ENCODE data around the gene DKK2. TPM values are rescaled to one million over a fixed set of nuclear protein-coding genes. Genes with fewer than 3 reads are reported as not detected.

Gene DKK2
- total and polyA plus RNA-seq, 10 of the 15 experiments (the other 5 are each of a cell fraction or from before 2014, with no cell fraction given) = not detected

GRCh38 chr4:107044170-107044569 lies 8.1 kb upstream of the DKK2 start:
- ChIA-PET POLR2A (no interaction called here), RAD21 (ENCODE audit: unreplicated experiment) (no interaction called here), CTCF (interaction anchor here (1.2 to 1.3 kb wide), 2 partner anchors 140 to 171 kb away, joined by 3 to 4 read pairs; no protein-coding TSS in a partner anchor), SMC1A (ENCODE audit: uncharacterized antibody, unreplicated experiment) (no interaction called here)
- Histone ChIP-seq H2AFZ (ENCODE audit: control insufficient read depth, low read depth, low read length) (no peak overlapping the region), H3K36me3 (ENCODE audit: control insufficient read depth in 2 of 2, insufficient read depth in 2 of 2, low read length in 1 of 2) (no peaks in the 10 kb centered on the region), H4K20me1 (ENCODE audit: control insufficient read depth, insufficient read depth) (no peaks in the 10 kb centered on the region), H3K79me2 (ENCODE audit: control insufficient read depth, insufficient read depth, low read length) (no peaks in the 10 kb centered on the region), H3K9ac (ENCODE audit: control insufficient read depth, insufficient read depth, low read length) (no peak overlapping the region), H3K4me2 (ENCODE audit: control insufficient read depth, insufficient read depth) (no peak overlapping the region), H3K4me3 (no peak overlapping the region), H3K4me1 (ENCODE audit: control insufficient read depth, insufficient read depth, low read length) (no peaks in the 10 kb centered on the region), H3K27me3 (replicated peaks in 1 of 2; ENCODE audit: control insufficient read depth in 2 of 2, insufficient read depth in 2 of 2, low read length in 1 of 2) (no peaks in the 10 kb centered on the region), H3K27ac (ENCODE audit: control insufficient read depth, insufficient read depth) (no peak overlapping the region), H3K9me3 (replicated peaks; ENCODE audit: control insufficient read depth, insufficient read depth, low read length) (no peaks in the 10 kb centered on the region)
- intact Hi-C loops (cut with micrococcal nuclease; ENCODE audit: unreplicated experiment) = loop anchor here (2.0 kb wide), 1 partner anchor 139 kb away; no protein-coding TSS in a partner anchor
- 0% methylated on average over 1 of the region's 1 CpG for WGBS (ENCODE audit: insufficient coverage, insufficient replicate concordance, low lambda C conversion rate, missing lambda C conversion rate)
- in situ Hi-C loops (cut with MboI) = loop anchor here (25.0 kb wide), 1 partner anchor 693 kb away; no protein-coding TSS in a partner anchor
- FAIRE-seq (no peak), DNase-seq (ENCODE audit: low read depth, low spot score) (no peak), ATAC-seq (no peak)
- no TSS peak for BruUV-seq (replicated peaks)
- TF ChIP-seq CBX3 (IDR thresholded peaks at IDR 0.05; ENCODE audit: borderline replicate concordance, low read depth) (no peak), POLR2AphosphoS2 (IDR thresholded peaks at IDR 0.05; ENCODE audit: low read depth, low read length) (no peak), CEBPB (IDR thresholded peaks at IDR 0.05; ENCODE audit: borderline replicate concordance in 1 of 2, low read depth in 2 of 2, low read length in 2 of 2) (no peak), MYC (IDR thresholded peaks at IDR 0.05; ENCODE audit: insufficient read depth, insufficient read length, insufficient replicate concordance, low read length, severe bottlenecking) (no peak), GATAD2B (conservative IDR thresholded peaks at IDR 0.05; ENCODE audit: low read depth) (no peak), DPF2 (IDR thresholded peaks at IDR 0.05) (no peak), USF1 (IDR thresholded peaks at IDR 0.05; ENCODE audit: borderline replicate concordance, extremely low read length, insufficient read depth, low read depth, low read length) (no peak), NFYA (IDR thresholded peaks at IDR 0.05; ENCODE audit: borderline replicate concordance, low read depth, low read length) (no peak), TAF1 (IDR thresholded peaks at IDR 0.05; ENCODE audit: borderline replicate concordance, low read depth, low read length) (no peak), HCFC1 (IDR thresholded peaks at IDR 0.05; ENCODE audit: low read length) (no peak), NFXL1 (IDR thresholded peaks at IDR 0.05; ENCODE audit: borderline replicate concordance) (no peak), IKZF1 (conservative IDR thresholded peaks at IDR 0.05) (no peak), ZNF207 (IDR thresholded peaks at IDR 0.05; ENCODE audit: borderline replicate concordance) (no peak), TCF12 (IDR thresholded peaks at IDR 0.05; ENCODE audit: low read depth, low read length) (no peak), CBX5 (IDR thresholded peaks at IDR 0.05; ENCODE audit: low read depth) (no peak), TBL1XR1 (IDR thresholded peaks at IDR 0.05; ENCODE audit: low read depth, low read length) (no peak), KLF5 (IDR thresholded peaks at IDR 0.05; ENCODE audit: partially characterized antibody) (no peak)
- TF ChIP-seq, protein P1, sequence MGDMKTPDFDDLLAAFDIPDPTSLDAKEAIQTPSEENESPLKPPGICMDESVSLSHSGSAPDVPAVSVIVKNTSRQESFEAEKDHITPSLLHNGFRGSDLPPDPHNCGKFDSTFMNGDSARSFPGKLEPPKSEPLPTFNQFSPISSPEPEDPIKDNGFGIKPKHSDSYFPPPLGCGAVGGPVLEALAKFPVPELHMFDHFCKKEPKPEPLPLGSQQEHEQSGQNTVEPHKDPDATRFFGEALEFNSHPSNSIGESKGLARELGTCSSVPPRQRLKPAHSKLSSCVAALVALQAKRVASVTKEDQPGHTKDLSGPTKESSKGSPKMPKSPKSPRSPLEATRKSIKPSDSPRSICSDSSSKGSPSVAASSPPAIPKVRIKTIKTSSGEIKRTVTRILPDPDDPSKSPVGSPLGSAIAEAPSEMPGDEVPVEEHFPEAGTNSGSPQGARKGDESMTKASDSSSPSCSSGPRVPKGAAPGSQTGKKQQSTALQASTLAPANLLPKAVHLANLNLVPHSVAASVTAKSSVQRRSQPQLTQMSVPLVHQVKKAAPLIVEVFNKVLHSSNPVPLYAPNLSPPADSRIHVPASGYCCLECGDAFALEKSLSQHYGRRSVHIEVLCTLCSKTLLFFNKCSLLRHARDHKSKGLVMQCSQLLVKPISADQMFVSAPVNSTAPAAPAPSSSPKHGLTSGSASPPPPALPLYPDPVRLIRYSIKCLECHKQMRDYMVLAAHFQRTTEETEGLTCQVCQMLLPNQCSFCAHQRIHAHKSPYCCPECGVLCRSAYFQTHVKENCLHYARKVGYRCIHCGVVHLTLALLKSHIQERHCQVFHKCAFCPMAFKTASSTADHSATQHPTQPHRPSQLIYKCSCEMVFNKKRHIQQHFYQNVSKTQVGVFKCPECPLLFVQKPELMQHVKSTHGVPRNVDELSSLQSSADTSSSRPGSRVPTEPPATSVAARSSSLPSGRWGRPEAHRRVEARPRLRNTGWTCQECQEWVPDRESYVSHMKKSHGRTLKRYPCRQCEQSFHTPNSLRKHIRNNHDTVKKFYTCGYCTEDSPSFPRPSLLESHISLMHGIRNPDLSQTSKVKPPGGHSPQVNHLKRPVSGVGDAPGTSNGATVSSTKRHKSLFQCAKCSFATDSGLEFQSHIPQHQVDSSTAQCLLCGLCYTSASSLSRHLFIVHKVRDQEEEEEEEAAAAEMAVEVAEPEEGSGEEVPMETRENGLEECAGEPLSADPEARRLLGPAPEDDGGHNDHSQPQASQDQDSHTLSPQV (IDR thresholded peaks at IDR 0.05) = no peak

Measured in GM12878 (cell line).